ENCODE data around the gene LITAF. TPM values are rescaled to one million over a fixed set of nuclear protein-coding genes. Genes with fewer than 3 reads are reported as not detected.

The LITAF gene
- polyA plus RNA-seq, 1 donor from 2014 or later, result 0.31 TPM

GRCh38 chr16:11499295-11500089 is 87.2 kb downstream of the LITAF start:
- H3F3A ChIP-seq (ENCODE audit: insufficient read depth, low read length, poor library complexity, severe bottlenecking), result no peaks in the 10 kb centered on the region
- H4K20me1 ChIP-seq (ENCODE audit: insufficient read depth), result no peaks in the 10 kb centered on the region
- no peak overlapping the region for H2AFZ ChIP-seq (ENCODE audit: low read depth, low read length)
- H3K27ac ChIP-seq (ENCODE audit: low read length), result no peak overlapping the region
- H3K9ac ChIP-seq (ENCODE audit: low read length), result no peak overlapping the region
- H3K79me2 ChIP-seq (replicated peaks; ENCODE audit: insufficient read depth, low read length), result no peaks in the 10 kb centered on the region
- no peaks in the 10 kb centered on the region for H3K27me3 ChIP-seq (ENCODE audit: insufficient read depth, low read depth, low read length)
- H3K4me3 ChIP-seq (ENCODE audit: low read length), result no peak overlapping the region
- H3K9me2 ChIP-seq (ENCODE audit: insufficient read depth, low read length), result no peaks in the 10 kb centered on the region
- no peaks in the 10 kb centered on the region for H3K36me3 ChIP-seq (ENCODE audit: insufficient read depth, low read length)
- no peak for TF ChIP-seq POLR2AphosphoS5 (IDR thresholded peaks at IDR 0.05)
- TF ChIP-seq TAF1 (IDR thresholded peaks at IDR 0.05; ENCODE audit: low read depth), result no peak
- TF ChIP-seq MXI1 (conservative IDR thresholded peaks at IDR 0.05; ENCODE audit: poor library complexity, severe bottlenecking), result no peak
- TF ChIP-seq EZH2 (IDR thresholded peaks at IDR 0.05; ENCODE audit: borderline replicate concordance, insufficient read depth, low read length, poor library complexity, severe bottlenecking), result no peak
- no peak for TF ChIP-seq CTCF (IDR thresholded peaks at IDR 0.05; ENCODE audit: poor library complexity, severe bottlenecking)
- no peak for TF ChIP-seq REST (IDR thresholded peaks at IDR 0.05; ENCODE audit: borderline replicate concordance)
- TF ChIP-seq SMC3 (conservative IDR thresholded peaks at IDR 0.05; ENCODE audit: poor library complexity), result no peak
- no peak for TF ChIP-seq EP300 (conservative IDR thresholded peaks at IDR 0.05; ENCODE audit: poor library complexity, severe bottlenecking)
- no peak for TF ChIP-seq RAD21 (conservative IDR thresholded peaks at IDR 0.05)
- H3K9me3 ChIP-seq (ENCODE audit: low read length), result no peaks in the 10 kb centered on the region
- H3K4me2 ChIP-seq (ENCODE audit: low read length), result no peak overlapping the region

- H3K36me3 ChIP-seq (ENCODE audit: insufficient read depth, low read length), result no peaks in the 10 kb centered on the region
- no peaks in the 10 kb centered on the region for H4K20me1 ChIP-seq (ENCODE audit: insufficient read depth)
- H3K79me2 ChIP-seq (replicated peaks; ENCODE audit: insufficient read depth, low read length), result no peaks in the 10 kb centered on the region
- no peaks in the 10 kb centered on the region for H3K27me3 ChIP-seq (ENCODE audit: insufficient read depth, low read depth, low read length)
- TF ChIP-seq CTCF (IDR thresholded peaks at IDR 0.05; ENCODE audit: poor library complexity, severe bottlenecking), result no peak
- no peak for TF ChIP-seq TAF1 (IDR thresholded peaks at IDR 0.05; ENCODE audit: low read depth)
- TF ChIP-seq POLR2AphosphoS5 (IDR thresholded peaks at IDR 0.05), result no peak
- no peak for TF ChIP-seq RAD21 (conservative IDR thresholded peaks at IDR 0.05)
- TF ChIP-seq MXI1 (conservative IDR thresholded peaks at IDR 0.05; ENCODE audit: poor library complexity, severe bottlenecking), result no peak
- TF ChIP-seq EZH2 (IDR thresholded peaks at IDR 0.05; ENCODE audit: borderline replicate concordance, insufficient read depth, low read length, poor library complexity, severe bottlenecking), result no peak
- TF ChIP-seq EP300 (conservative IDR thresholded peaks at IDR 0.05; ENCODE audit: poor library complexity, severe bottlenecking), result no peak
- no peak for TF ChIP-seq REST (IDR thresholded peaks at IDR 0.05; ENCODE audit: borderline replicate concordance)
- TF ChIP-seq SMC3 (conservative IDR thresholded peaks at IDR 0.05; ENCODE audit: poor library complexity), result no peak
- H3K4me3 ChIP-seq (ENCODE audit: low read length), result no peak overlapping the region
- H2AFZ ChIP-seq (ENCODE audit: low read depth, low read length), result no peak overlapping the region
- H3K9me2 ChIP-seq (ENCODE audit: insufficient read depth, low read length), result no peaks in the 10 kb centered on the region
- no peaks in the 10 kb centered on the region for H3K9me3 ChIP-seq (ENCODE audit: low read length)
- no peak overlapping the region for H3K4me2 ChIP-seq (ENCODE audit: low read length)
- no peak overlapping the region for H3K9ac ChIP-seq (ENCODE audit: low read length)
- no peak overlapping the region for H3K27ac ChIP-seq (ENCODE audit: low read length)
- H3F3A ChIP-seq (ENCODE audit: insufficient read depth, low read length, poor library complexity, severe bottlenecking), result no peaks in the 10 kb centered on the region
These were observed 88.0 kb downstream of the LITAF start for GRCh38 chr16:11498683-11499082.
